CD8-positive, alpha-beta memory T cell (primary cell): ENCODE results near the gene ZNF592. TPM values are rescaled to one million over a fixed set of nuclear protein-coding genes. Genes with fewer than 3 reads are reported as not detected.
A peak's percentile ranks its signal among the peaks of the same experiment; 100 is the strongest.

Experiments
- CTCF ChIA-PET: fragments of 350-600 bp; sonication (Branson Sonifier 250); formaldehyde crosslinking; loops from one replicate; lab custom pipeline; 2021; ENCODE audit warnings: antibody characterized with exemption; lab: Charles Lee
- POLR2A ChIA-PET: fragments of 350-600 bp; sonication (Branson Sonifier 250); formaldehyde crosslinking; loops from one replicate; lab custom pipeline; 2021; ENCODE audit warnings: antibody characterized with exemption; lab: Charles Lee
- DNase-seq, 5 donors: peaks; one replicate each; pipeline versions ENCODE4 v3.0.0 to v3.0.0-alpha.2; 2020 to 2022; ENCODE audit warnings: mixed read lengths in 1 of 5
- H3K27ac ChIP-seq: one replicate; pipeline ENCODE4 v1.7.0; 2013; ENCODE audit warnings: low read depth, mild to moderate bottlenecking, low read length, moderate library complexity
- H3K27me3 ChIP-seq: 2 replicates; pipeline ENCODE4 v1.7.0; 2013; ENCODE audit warnings: low read length, mild to moderate bottlenecking; ENCODE audit not compliant: insufficient read depth, poor library complexity, severe bottlenecking
- H3K36me3 ChIP-seq: 2 replicates; pipeline ENCODE4 v1.7.0; 2013; ENCODE audit warnings: mild to moderate bottlenecking, low read length, moderate library complexity; ENCODE audit not compliant: insufficient read depth
- H3K4me1 ChIP-seq: 2 replicates; pipeline ENCODE4 v1.7.0; 2013; ENCODE audit warnings: mild to moderate bottlenecking, low read length, moderate library complexity; ENCODE audit not compliant: insufficient read depth
- H3K4me3 ChIP-seq: 2 replicates; pipeline ENCODE4 v1.7.0; 2013; ENCODE audit warnings: mild to moderate bottlenecking, low read length
- H3K9me3 ChIP-seq: 2 replicates; pipeline ENCODE4 v1.7.0; 2013; ENCODE audit warnings: mild to moderate bottlenecking, low read length
- H3K27ac Mint-ChIP-seq, 8 donors: one replicate each; pipeline ENCODE4 v1.8.0; 2020 to 2021; ENCODE audit warnings: mixed read lengths in 8 of 8, mild to moderate bottlenecking in 6 of 8, inconsistent platforms in 3 of 8, moderate library complexity in 3 of 8
- H3K27me3 Mint-ChIP-seq, 2 donors: one replicate each; pipeline ENCODE4 v1.8.0; 2020 to 2021; ENCODE audit warnings: mixed read lengths in 2 of 2, mild to moderate bottlenecking in 1 of 2, moderate library complexity in 1 of 2
- H3K36me3 Mint-ChIP-seq, 3 donors: one replicate each; pipeline ENCODE4 v1.8.0; 2020 to 2021; ENCODE audit warnings: mixed read lengths in 3 of 3, inconsistent platforms in 1 of 3, mild to moderate bottlenecking in 1 of 3
- H3K4me1 Mint-ChIP-seq, 3 donors: one replicate each; pipeline ENCODE4 v1.8.0; 2020 to 2021; ENCODE audit warnings: mixed read lengths in 3 of 3, inconsistent platforms in 1 of 3, mild to moderate bottlenecking in 1 of 3
- H3K4me3 Mint-ChIP-seq, 7 donors: one replicate each; pipeline ENCODE4 v1.8.0; 2020 to 2021; ENCODE audit warnings: mixed read lengths in 7 of 7, mild to moderate bottlenecking in 6 of 7, moderate library complexity in 4 of 7, inconsistent platforms in 2 of 7
- H3K9me3 Mint-ChIP-seq, 5 donors: one replicate each; pipeline ENCODE4 v1.8.0; 2020 to 2022; ENCODE audit warnings: mixed read lengths in 5 of 5, mild to moderate bottlenecking in 3 of 5, moderate library complexity in 2 of 5, inconsistent platforms in 1 of 5
- polyA plus RNA-seq: library from polyadenylated mRNA; unstranded; fragments of 300-500 nt; fragmentation: Illumina TruSeq; gene quantifications from one replicate; pipeline ENCODE4 v1.2.3, GENCODE V29; 2021
- total RNA-seq, 2 experiments: library from RNA; stranded (reverse); gene quantifications; one replicate each; pipeline ENCODE4 v1.2.3, GENCODE V29; 2021

Gene ZNF592
- total and polyA plus RNA-seq, 3 experiments from 2014 or later = 10.4 to 33.1 (median 31.2) TPM

DNA sequence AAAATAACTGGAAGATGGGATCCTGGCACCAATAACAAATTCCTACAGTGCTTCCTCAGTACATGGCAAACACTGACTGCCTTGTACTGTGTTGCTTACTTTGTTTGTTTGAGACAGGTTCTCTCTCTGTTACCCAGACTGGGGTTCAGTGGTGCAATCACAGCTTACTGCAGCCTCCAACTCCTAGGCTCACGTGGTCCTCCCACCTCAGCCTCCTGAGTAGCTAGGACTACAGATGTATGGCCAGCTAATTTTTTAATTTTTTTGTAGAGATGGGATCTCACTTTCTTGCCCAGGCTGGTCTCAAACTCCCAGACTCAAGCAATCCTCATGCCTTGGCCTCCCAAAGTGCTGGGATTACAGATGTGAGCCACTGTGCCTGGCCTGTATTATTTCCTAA is 65.0 kb downstream of the ZNF592 start:
- peaks cover 9 to 18% of the 10 kb centered on the region in 2 donors for H3K27me3 Mint-ChIP-seq
- H3K4me3 Mint-ChIP-seq = no peak overlapping the region
- peaks cover 5 to 10% (median 10%) of the 10 kb centered on the region in 3 donors for H3K4me1 Mint-ChIP-seq
- H3K4me1 ChIP-seq = peaks cover 7% of the 10 kb centered on the region
- no peak overlapping the region for H3K27ac ChIP-seq
- DNase-seq = no peak
- H3K9me3 ChIP-seq = no peaks in the 10 kb centered on the region
- no peak overlapping the region for H3K27ac Mint-ChIP-seq
- H3K27me3 ChIP-seq = no peaks in the 10 kb centered on the region
- ChIA-PET POLR2A (no interaction called here), CTCF (no interaction called here)
- H3K4me3 ChIP-seq = no peak overlapping the region
- H3K36me3 Mint-ChIP-seq = peaks cover 0 to 2% (median 0%) of the 10 kb centered on the region in 3 donors
- no peaks in the 10 kb centered on the region for H3K9me3 Mint-ChIP-seq
- no peaks in the 10 kb centered on the region for H3K36me3 ChIP-seq

DNA sequence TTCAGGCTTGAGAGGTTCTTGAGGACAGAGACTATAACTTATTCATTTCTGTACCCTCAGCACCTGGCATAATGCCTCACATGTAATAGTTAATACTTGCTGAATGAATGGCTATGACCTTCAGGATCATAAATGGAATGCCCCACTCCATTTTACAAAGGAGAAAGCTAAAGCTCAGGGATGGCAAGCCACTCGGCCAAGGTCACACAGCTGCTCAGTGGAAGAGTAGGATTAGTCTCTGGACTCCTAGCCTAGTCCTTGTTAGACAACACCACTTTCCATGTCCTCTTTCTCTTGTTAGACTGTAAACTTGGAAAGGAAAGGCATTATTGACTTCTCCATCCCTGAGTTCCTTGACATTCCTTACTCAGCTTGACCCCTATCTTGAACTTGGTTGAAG is 65.5 kb downstream of the ZNF592 start:
- Histone ChIP-seq H3K27ac (no peak overlapping the region), H3K9me3 (no peaks in the 10 kb centered on the region), H3K27me3 (no peaks in the 10 kb centered on the region), H3K4me1 (peaks cover 8% of the 10 kb centered on the region), H3K4me3 (no peak overlapping the region), H3K36me3 (no peaks in the 10 kb centered on the region)
- H3K27me3 Mint-ChIP-seq = peaks cover 9 to 18% of the 10 kb centered on the region in 2 donors
- H3K36me3 Mint-ChIP-seq = peaks cover 0 to 2% (median 0%) of the 10 kb centered on the region in 3 donors
- H3K9me3 Mint-ChIP-seq = no peaks in the 10 kb centered on the region
- ChIA-PET CTCF (no interaction called here), POLR2A (no interaction called here)
- peak overlapping the region in 1 of 8 donors; percentile 19 for H3K27ac Mint-ChIP-seq
- H3K4me3 Mint-ChIP-seq = no peak overlapping the region
- peaks cover 5 to 11% (median 10%) of the 10 kb centered on the region in 3 donors for H3K4me1 Mint-ChIP-seq
- no peak for DNase-seq

DNA sequence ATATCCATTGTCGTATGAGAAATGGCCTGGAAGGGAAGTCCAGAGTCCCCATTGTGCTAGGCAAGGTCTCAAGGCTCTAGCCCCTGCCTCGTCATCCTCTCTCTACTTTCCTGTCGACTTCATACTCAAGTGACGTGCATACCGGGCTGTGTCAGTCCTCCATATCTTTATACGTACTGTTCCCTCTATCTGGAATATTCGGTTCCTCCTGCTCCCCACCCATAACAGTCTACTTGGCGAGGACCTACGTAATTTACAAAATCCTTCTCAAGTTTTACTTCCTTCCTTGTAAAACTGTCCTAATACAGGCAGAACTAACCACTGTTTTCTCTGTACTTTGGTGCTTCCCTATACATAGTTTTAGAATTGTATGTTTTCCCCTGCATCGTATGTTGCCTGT is 66.5 kb downstream of the ZNF592 start:
- H3K36me3 Mint-ChIP-seq = peaks cover 0 to 2% (median 0%) of the 10 kb centered on the region in 3 donors
- CTCF ChIA-PET = no interaction called here

DNA sequence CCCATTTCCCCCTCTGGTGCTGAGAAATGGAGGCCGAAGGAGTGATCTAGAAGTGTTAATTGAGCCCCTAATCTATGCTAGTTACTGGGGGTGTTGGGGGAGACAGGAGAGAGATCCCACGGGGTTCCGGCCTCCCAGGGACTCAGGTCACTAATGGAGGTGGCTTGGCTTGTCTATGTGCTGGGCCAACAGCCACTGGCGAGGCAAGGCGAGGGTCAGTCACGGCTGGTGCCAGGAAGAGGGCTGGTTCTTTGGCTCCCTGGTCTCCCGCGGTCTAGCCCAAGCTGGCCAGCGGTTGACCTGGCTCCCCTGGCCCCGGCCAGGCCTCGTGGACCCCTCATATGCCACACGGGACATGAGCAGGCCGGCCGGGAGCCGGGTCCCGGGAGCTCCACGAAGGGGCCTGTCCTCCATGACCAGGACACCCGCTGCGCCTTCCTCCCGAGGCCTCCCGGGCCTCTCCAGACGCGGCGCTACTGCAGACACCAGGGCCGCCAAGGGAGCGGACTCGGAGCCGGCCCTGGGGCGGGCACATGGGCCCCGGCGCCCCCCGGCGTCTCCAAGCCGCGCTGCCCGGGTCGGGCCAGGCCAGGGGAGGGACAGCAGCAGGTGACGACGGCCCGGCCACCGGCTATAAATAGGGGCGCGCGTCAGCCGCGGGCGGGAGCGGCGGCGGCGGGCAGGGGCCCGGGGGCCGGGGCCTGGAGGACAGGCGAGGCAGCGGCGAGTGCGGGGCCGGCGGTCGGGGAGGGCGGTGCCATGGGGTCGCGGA is 68.5 kb downstream of the ZNF592 start, which contains the start of gene ALPK3:
Gene ALPK3, plus strand, starts transcription at position 663 of the 772 bp plus-strand sequence. Its CDS starts 97 bp downstream, at position 760.
- H3K4me1 Mint-ChIP-seq = peaks cover 5 to 11% (median 10%) of the 10 kb centered on the region in 3 donors
- Histone ChIP-seq H3K36me3 (no peaks in the 10 kb centered on the region), H3K27me3 (no peaks in the 10 kb centered on the region), H3K4me1 (peaks cover 8% of the 10 kb centered on the region), H3K27ac (no peak within 1 kb of the TSS), H3K4me3 (no peak within 1 kb of the TSS), H3K9me3 (no peaks in the 10 kb centered on the region)
- H3K4me3 Mint-ChIP-seq = no peak within 1 kb of the TSS
- H3K36me3 Mint-ChIP-seq = peaks cover 0 to 2% (median 0%) of the 10 kb centered on the region in 3 donors
- H3K27ac Mint-ChIP-seq = peak within 1 kb of the TSS in 3 of 8 donors; percentile 23 to 70 (median 29)
- ChIA-PET POLR2A (interaction anchor here (0.6 kb wide), 1 partner anchor 228 kb away, joined by 3 read pairs; no protein-coding TSS in a partner anchor), CTCF (no interaction called here)
- DNase-seq = no peak
- H3K9me3 Mint-ChIP-seq = no peaks in the 10 kb centered on the region
- H3K27me3 Mint-ChIP-seq = peaks cover 9 to 18% of the 10 kb centered on the region in 2 donors

More for the DNA sequence above, 66.5 kb downstream of the ZNF592 start:
- no peak overlapping the region for H3K27ac ChIP-seq
- no peak overlapping the region for H3K4me3 ChIP-seq
- peaks cover 8% of the 10 kb centered on the region for H3K4me1 ChIP-seq
- peaks cover 9 to 18% of the 10 kb centered on the region in 2 donors for H3K27me3 Mint-ChIP-seq
- H3K9me3 Mint-ChIP-seq = no peaks in the 10 kb centered on the region
- H3K9me3 ChIP-seq = no peaks in the 10 kb centered on the region
- POLR2A ChIA-PET = no interaction called here
- H3K27ac Mint-ChIP-seq = peak overlapping the region in 1 of 8 donors; percentile 39
- no peaks in the 10 kb centered on the region for H3K36me3 ChIP-seq
- H3K4me1 Mint-ChIP-seq = peaks cover 5 to 11% (median 10%) of the 10 kb centered on the region in 3 donors
- H3K27me3 ChIP-seq = no peaks in the 10 kb centered on the region
- no peak overlapping the region for H3K4me3 Mint-ChIP-seq
- no peak for DNase-seq

DNA sequence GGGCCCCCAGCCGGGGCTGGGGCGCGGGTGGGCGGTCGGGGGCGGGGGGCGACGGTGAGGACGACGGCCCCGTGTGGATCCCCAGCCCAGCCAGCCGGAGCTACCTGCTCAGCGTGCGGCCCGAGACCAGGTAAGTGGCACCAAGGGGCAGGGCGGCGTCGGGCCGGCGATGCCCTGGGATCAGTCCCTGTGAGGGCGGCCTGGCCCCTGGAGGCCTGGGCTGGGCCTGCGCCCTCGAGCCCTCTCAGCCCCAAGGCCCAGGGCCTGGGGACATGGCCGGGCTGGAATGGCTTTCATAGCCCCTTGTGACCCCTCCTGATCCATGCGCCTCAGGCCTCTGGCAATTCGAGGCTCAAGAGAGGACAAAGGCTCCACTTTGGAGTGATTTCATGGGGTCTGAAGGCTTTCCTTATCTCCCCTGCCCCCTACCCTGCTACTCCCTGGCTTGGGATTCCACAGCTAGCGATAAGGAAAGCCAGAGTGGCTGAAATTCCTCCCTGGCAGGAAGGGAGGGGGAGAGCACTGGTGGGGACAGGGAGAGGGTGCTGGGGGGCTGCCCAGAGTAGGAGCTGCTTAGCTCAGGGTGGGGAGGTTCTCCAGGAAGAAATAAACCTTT is 69.2 kb downstream of the ZNF592 start:
- Mint-ChIP-seq H3K36me3 (no peaks in the 10 kb centered on the region), H3K27me3 (peaks cover 11 to 18% of the 10 kb centered on the region in 2 donors), H3K4me1 (peaks cover 5 to 11% (median 10%) of the 10 kb centered on the region in 3 donors), H3K4me3 (no peak overlapping the region), H3K27ac (no peak overlapping the region), H3K9me3 (no peaks in the 10 kb centered on the region)
- POLR2A ChIA-PET = no interaction called here
- DNase-seq = no peak
- CTCF ChIA-PET = no interaction called here
- Histone ChIP-seq H3K4me1 (peaks cover 8% of the 10 kb centered on the region), H3K27me3 (no peaks in the 10 kb centered on the region), H3K4me3 (no peak overlapping the region), H3K27ac (no peak overlapping the region), H3K9me3 (no peaks in the 10 kb centered on the region), H3K36me3 (no peaks in the 10 kb centered on the region)

DNA sequence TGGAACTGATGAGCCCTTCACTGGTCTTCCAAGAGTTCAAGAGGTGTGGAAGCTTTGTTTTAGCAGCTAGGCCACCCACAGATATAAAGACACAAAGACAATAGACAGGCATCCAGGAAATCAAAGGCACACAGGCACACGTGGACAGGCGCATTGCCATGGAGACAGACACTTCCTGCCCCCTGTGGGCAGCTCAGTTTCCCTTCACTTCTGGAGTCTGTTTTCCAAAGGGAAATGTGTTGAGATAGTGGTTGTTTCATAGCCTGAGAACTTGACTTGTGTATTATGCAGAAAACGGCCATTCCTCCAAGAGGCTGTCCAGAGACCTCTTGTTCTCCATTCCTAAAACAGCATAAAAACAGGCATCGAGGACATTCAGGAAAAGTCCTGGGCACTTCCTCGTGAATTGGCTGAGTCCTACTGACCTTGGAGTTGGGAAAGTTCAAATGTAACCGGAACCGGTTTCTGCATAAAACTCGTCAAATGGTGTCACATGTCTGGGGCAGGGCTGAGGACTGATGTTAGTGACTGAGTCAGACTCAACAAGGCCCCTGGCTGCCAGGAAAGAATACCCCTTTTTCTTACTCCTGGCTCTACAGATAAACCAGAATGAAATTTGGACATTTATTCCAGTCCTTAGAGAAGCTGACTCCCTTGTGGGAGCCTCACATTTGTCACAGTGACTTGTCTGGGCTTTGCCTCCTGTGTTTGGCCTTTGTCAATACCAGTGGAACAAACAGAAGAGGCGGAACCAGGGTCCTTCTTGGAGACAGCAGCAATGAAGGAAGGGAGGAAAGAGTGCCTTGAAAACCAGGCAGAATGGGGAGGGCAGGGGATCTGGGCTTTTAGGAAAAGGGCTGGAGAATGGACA is 70.1 kb downstream of the ZNF592 start:
- peak overlapping the region; percentile 4 for H3K27ac ChIP-seq
- H3K9me3 ChIP-seq = no peaks in the 10 kb centered on the region
- Mint-ChIP-seq H3K4me1 (peaks cover 5 to 11% (median 10%) of the 10 kb centered on the region in 3 donors), H3K27ac (peak overlapping the region in 3 of 8 donors; percentile 29 to 70 (median 62)), H3K9me3 (no peaks in the 10 kb centered on the region), H3K4me3 (no peak overlapping the region), H3K36me3 (no peaks in the 10 kb centered on the region), H3K27me3 (peaks cover 11 to 18% of the 10 kb centered on the region in 2 donors)
- H3K27me3 ChIP-seq = no peaks in the 10 kb centered on the region
- DNase-seq = peak in 1 of 5 donors; percentile 11
- H3K36me3 ChIP-seq = no peaks in the 10 kb centered on the region
- ChIA-PET CTCF (no interaction called here), POLR2A (no interaction called here)
- no peak overlapping the region for H3K4me3 ChIP-seq
- peaks cover 8% of the 10 kb centered on the region for H3K4me1 ChIP-seq

DNA sequence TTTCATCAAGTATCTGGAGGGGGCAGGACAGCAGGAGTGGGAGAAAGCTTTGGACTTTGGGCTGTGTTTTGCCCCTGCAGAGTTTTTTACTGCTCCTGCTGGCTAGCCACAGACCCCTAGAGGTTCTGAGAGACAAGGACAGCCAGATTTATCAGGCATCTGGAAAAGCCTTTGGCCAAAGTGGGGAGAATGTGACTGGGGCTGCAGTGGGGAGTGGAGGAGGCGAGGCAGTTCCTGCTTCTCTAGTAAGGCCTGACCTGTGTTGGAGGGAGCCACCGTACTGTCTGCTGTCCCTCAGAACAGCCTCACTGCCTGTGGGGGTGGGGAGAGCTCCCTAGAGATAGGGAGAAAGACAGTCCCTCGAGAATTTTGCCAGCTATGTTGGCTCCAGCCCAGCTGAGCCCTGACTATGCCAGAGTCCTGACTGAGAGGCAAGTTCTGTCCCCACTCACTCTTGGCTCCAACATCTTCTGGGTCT is 70.9 kb downstream of the ZNF592 start:
- Mint-ChIP-seq H3K36me3 (no peaks in the 10 kb centered on the region), H3K4me1 (peaks cover 5 to 11% (median 10%) of the 10 kb centered on the region in 3 donors), H3K4me3 (no peak overlapping the region), H3K27ac (peak overlapping the region in 2 of 8 donors; percentile 13 to 76), H3K9me3 (no peaks in the 10 kb centered on the region), H3K27me3 (peaks cover 11 to 18% of the 10 kb centered on the region in 2 donors)
- DNase-seq = no peak
- Histone ChIP-seq H3K4me3 (no peak overlapping the region), H3K9me3 (no peaks in the 10 kb centered on the region), H3K27ac (peak overlapping the region; percentile 4), H3K36me3 (no peaks in the 10 kb centered on the region), H3K4me1 (peaks cover 8% of the 10 kb centered on the region), H3K27me3 (no peaks in the 10 kb centered on the region)
- CTCF ChIA-PET = no interaction called here
- POLR2A ChIA-PET = no interaction called here
